Left ventricle myocardium inferior (tissue), 1 donor: ENCODE measurements around the gene DHX15. TPM values are rescaled to one million over a fixed set of nuclear protein-coding genes. Genes with fewer than 3 reads are reported as not detected.

Source experiments
- DNase-seq: peaks from one replicate; pipeline ENCODE4 v3.0.0-alpha.2; 2020
- H3K27ac ChIP-seq: fragments of 200-600 bp; replicated peaks from 2 replicates; pipeline ENCODE4 v1.8.0; 2021
- H3K27me3 ChIP-seq: fragments of 200-600 bp; 2 replicates; pipeline ENCODE4 v1.8.0; 2021; ENCODE audit warnings: low read depth
- H3K36me3 ChIP-seq: fragments of 200-600 bp; 2 replicates; pipeline ENCODE4 v1.8.0; 2021
- H3K4me1 ChIP-seq: fragments of 200-600 bp; 2 replicates; pipeline ENCODE4 v1.8.0; 2021
- H3K4me3 ChIP-seq: fragments of 200-600 bp; 2 replicates; pipeline ENCODE4 v1.8.0; 2021; ENCODE audit warnings: mild to moderate bottlenecking, moderate library complexity
- H3K9me3 ChIP-seq: fragments of 200-600 bp; replicated peaks from 2 replicates; pipeline ENCODE4 v1.8.0; 2021
- intact Hi-C: fragments of 100-400 bp; cut with micrococcal nuclease; formaldehyde crosslinking; loops from one replicate; pipeline ENCODE4 v1.11.0; 2022
- total RNA-seq: library from RNA; stranded (reverse); fragmentation: NEBNext Ultra II Directional; extraction: Animal tissue kit (Norgen Biotek cat#: 25700); gene quantifications from one replicate; pipeline ENCODE4 v1.2.1, GENCODE V29; 2021
- TF ChIP-seq, protein P1 (sequence below): fragments of 200-600 bp; IDR thresholded peaks from 2 replicates; pipeline ENCODE4 v1.8.0; 2021; ENCODE audit warnings: antibody characterized with exemption, mild to moderate bottlenecking, borderline replicate concordance
- donor health status: DM: no; HTN: yes; CAD: no; lungs with severe emphysema.

Gene DHX15
- total RNA-seq, 1 donor from 2014 or later, result 50.7 TPM

DNA sequence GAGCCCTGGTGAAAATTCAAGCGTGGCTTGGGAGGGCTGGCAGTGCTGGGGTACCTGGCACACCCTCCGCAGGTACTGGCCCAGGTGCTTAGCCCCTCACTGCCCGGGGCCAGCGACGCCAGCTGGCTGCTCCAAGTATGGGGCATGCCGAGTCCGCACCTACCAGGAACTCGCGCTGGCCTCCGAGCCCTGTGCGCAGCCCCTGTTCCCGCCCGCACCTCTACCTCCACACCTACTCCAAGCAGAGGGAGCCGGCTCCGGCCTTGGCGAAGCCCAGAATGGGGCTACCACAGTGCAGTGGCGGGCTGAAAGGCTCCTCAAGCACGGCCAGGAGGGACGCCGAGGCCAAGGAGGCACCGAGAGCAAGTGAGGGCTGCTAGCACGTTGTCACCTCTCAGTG lies 14.9 kb upstream of the DHX15 start:
- Histone ChIP-seq H3K9me3 (peaks cover 4% of the 10 kb centered on the region), H3K27me3 (no peaks in the 10 kb centered on the region), H3K4me3 (no peak overlapping the region), H3K4me1 (peaks cover 13% of the 10 kb centered on the region), H3K36me3 (no peaks in the 10 kb centered on the region), H3K27ac (no peak overlapping the region)
- no peak for DNase-seq
- TF ChIP-seq, protein P1, sequence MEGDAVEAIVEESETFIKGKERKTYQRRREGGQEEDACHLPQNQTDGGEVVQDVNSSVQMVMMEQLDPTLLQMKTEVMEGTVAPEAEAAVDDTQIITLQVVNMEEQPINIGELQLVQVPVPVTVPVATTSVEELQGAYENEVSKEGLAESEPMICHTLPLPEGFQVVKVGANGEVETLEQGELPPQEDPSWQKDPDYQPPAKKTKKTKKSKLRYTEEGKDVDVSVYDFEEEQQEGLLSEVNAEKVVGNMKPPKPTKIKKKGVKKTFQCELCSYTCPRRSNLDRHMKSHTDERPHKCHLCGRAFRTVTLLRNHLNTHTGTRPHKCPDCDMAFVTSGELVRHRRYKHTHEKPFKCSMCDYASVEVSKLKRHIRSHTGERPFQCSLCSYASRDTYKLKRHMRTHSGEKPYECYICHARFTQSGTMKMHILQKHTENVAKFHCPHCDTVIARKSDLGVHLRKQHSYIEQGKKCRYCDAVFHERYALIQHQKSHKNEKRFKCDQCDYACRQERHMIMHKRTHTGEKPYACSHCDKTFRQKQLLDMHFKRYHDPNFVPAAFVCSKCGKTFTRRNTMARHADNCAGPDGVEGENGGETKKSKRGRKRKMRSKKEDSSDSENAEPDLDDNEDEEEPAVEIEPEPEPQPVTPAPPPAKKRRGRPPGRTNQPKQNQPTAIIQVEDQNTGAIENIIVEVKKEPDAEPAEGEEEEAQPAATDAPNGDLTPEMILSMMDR, result no peak
- intact Hi-C loops, result no loop called here

DNA sequence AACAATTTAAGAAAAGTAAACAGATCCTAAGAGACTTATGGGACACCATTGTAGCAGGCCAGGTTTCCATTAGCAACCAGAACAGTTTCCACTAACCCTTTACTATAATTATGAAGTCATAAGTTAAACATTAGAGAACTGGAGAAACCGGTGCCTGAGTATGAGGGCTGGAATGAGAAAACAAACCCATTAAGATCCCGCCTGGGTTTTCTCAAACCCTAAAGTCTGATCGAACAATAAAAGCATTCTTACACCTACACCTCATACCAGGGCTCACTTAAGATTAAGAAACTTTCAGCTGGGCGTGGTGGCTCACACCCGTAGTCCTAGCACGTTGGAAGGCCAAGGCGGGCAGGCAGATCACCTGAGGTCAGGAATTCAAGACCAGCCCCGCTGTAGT lies 13.7 kb upstream of the DHX15 start:
- no peaks in the 10 kb centered on the region for H3K36me3 ChIP-seq
- H3K9me3 ChIP-seq, result peaks cover 4% of the 10 kb centered on the region
- DNase-seq, result no peak
- no peak overlapping the region for H3K27ac ChIP-seq
- no peak overlapping the region for H3K4me3 ChIP-seq
- H3K4me1 ChIP-seq, result peaks cover 5% of the 10 kb centered on the region
- no peaks in the 10 kb centered on the region for H3K27me3 ChIP-seq
- TF ChIP-seq, protein P1, result no peak
- intact Hi-C loops, result no loop called here

DNA sequence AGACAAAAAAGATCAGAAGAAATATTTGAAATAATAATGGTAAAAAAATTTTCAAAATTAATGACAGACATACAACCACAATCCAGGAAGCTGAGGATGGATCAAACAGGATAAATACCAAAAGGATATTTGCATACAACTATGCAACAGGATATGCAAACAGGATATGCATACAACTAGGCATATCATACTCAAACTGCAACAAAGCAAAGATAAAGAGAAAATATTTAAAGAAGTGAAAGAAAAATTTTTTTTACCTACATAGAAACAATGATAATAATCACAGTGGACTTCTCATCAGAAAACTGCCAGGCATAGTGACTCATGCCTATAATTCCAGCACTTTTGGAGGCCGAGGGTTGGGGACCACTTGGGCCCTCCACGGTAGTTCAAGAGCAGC lies 11.3 kb upstream of the DHX15 start:
- H3K4me3 ChIP-seq, result no peak overlapping the region

DNA sequence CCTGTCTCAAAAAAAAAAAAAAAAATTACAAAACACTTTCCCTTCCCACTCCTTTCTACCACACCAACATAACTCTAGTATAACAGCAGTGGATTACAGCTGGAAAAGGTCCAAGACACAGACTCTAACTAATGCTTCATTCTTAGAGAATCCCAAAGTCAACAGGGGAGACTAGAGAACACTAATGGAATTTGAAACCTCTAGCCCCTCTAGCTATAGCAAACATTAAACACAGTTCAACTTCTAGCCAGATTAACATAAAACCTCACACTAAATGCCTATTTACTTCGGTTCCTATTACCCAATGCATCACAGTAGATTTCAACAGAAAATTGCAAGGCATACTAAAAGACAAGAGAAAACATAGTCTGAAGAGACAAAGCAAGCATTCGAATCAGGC lies 10.5 kb upstream of the DHX15 start:
- TF ChIP-seq, protein P1, result no peak
- Histone ChIP-seq H3K27ac (no peak overlapping the region), H3K9me3 (peaks cover 4% of the 10 kb centered on the region), H3K36me3 (no peaks in the 10 kb centered on the region), H3K4me1 (peaks cover under 1% of the 10 kb centered on the region), H3K27me3 (no peaks in the 10 kb centered on the region), H3K4me3 (no peak overlapping the region)
- intact Hi-C loops, result no loop called here
- DNase-seq, result no peak

More for the DNA sequence above, 11.3 kb upstream of the DHX15 start:
- Histone ChIP-seq H3K4me1 (no peaks in the 10 kb centered on the region), H3K27me3 (no peaks in the 10 kb centered on the region), H3K9me3 (peaks cover 4% of the 10 kb centered on the region), H3K36me3 (no peaks in the 10 kb centered on the region), H3K27ac (no peak overlapping the region)
- TF ChIP-seq, protein P1, result no peak
- intact Hi-C loops, result no loop called here
- DNase-seq, result no peak

DNA sequence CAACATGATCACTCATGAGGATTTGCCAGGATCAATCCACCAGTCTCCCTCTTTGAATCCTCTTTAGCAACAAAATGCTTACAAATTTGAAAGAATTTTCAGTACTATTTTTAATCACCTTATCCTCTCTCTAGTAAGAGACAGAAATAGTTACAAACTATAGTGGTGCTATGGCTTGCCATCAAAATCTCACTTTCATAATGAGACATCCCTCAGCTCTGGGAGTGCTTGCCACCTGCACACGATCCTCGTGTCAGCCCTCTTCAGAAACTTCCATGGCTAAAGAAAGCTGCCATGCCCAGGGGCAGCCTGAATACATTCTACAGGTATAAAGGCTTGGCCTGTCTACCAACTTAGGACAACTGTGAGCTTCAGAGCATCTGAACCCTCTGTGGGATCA lies 5.1 kb upstream of the DHX15 start:
- Histone ChIP-seq H3K27ac (no peak overlapping the region), H3K4me1 (peaks cover 13% of the 10 kb centered on the region), H3K9me3 (no peaks in the 10 kb centered on the region), H3K36me3 (no peaks in the 10 kb centered on the region), H3K4me3 (no peak overlapping the region), H3K27me3 (no peaks in the 10 kb centered on the region)
- no peak for DNase-seq
- intact Hi-C loops, result no loop called here
- TF ChIP-seq, protein P1, result no peak
